Measurements from ENCODE around the gene STAT2.
"Not testable (repeated sequence)": the region's sequence is repeated elsewhere in the genome, so short reads cannot be mapped to it uniquely, and the experiment has no call there.

Gene STAT2

DNA sequence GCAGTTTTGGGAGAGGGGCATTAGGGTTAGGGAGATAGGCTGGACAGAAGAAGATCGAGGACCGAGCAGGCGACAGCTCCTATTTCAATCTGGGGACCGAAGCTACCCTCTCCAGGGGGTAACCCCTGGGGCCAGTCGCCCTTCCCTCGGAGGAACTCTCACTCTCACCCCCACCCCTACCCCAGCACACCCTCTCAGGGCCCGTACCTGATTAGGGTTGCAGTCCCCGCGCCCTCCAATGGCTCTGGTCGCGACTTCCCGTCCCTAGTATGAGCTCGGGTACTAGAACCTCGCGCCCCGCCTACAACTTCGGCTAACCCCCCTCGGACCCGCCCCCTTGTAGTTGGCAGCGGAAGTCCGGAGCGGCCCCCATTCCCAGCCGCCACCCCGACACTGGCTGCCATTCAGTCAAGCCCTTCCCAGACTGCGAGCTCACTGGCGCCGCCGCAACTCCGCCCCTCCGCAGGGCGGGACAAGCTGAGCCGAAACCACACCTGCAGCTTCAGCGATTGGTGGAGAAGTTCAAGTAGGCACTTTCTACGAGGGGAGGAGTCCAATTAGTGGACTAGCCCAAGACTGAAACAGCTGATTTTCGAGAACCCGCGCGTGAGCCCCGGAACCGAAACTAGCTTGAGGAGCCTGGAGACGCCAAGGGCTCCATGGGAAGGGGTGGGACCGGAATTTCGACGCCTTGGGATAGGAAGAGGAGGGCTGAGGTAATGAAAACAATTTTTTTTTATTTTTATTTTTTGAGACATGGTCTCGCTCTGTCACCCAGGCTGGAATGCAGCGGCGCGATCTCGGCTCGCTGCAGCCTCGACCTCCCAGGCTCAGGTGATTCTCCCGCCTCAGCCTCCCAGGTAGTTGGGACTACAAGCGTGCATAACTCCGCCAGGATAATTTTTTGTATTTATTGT lies at the start of gene STAT2:
Gene STAT2 (minus strand): TSS at position 257 of the 917 bp plus-strand sequence. CDS start 3,536 bp downstream, outside the sequence.
- DNase-seq (ENCODE audit: low read depth, low spot score): peak; percentile 99

DNA sequence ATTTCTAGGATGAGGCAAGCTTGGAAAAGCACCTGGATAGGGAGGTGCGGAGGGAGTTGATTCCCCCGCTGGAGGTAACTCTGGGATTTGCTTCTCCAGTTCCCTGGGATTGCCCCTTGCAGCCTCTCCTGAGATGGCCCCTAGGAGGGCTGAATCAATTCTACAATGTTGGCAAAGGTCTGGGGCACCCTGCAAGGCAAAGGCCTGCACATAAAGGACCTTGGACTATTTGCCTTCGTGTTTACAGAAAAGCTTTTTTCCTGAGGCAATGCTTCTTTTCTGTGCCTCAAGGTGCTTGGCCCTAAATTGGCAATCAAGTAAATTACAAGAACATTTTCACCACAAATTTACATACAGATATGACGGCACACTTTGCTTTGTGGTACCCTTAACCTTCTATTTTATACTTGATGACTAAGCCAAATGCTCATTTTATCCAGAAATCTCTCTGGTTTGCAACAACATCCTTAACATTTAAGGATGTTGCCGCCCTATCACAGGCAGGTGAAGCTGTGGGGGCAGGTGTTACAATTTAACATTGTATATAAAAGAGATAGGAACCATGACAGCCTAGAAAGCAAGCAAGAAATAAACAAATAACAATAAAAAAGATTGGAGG lies 49.0 kb upstream of the STAT2 start:
- no peak for DNase-seq (ENCODE audit: low read depth, low spot score)

DNA sequence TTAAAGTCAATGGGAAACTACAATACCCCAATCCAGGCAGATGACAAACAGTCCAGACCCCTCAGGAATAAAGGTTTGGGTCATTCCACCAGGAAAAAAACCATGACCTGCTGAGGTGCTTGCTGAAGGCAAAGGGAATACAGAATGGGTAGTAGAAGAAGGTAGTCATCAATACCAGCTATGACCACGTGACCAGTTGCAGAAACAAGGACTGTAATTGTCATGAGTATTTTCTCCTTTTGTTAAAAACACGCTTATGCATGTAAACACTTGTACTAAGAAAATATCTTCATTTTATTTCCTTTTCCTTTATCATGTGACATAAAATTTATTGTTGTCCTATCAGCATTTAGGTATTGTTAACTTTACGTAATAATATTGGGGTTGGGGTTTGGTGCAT lies 44.3 kb upstream of the STAT2 start:
- not testable (repeated sequence) for DNase-seq (ENCODE audit: low read depth, low spot score)

DNA sequence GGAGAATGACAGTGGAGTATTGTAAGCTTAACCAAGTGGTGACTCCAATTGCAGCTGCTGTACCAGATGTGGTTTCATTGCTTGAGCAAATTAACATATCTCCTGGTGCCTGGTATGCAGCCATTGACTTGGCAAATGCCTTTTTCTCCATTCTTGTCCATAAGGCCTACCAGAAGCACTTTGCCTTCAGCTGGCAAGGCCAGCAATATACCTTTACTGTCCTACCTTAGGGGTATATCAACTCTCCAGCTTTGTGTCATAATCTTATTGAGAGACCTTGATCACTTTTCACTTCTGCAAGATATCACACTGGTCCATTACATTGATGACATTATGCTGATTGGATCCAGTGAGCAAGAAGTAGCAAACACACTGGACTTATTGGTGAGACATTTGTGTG lies 41.7 kb upstream of the STAT2 start:
- DNase-seq (ENCODE audit: low read depth, low spot score): not testable (repeated sequence)

DNA sequence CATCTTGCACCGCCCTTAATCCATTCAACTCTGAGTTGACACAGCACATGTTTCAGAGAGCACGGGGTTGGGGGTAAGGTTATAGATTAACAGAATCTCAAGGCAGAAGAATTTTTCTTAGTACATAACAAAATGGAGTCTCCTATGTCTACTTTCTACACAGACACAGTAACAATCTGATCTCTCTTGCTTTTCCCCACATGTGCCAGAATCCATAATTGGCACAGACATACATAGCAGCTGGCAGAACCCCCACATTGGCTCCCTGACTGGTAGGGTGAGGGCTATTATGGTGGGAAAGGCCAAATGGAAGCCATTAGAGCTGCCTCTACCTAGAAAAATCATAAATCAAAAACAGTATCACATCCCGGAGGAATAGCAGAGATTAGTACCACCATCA lies 41.2 kb upstream of the STAT2 start:
- DNase-seq (ENCODE audit: low read depth, low spot score): not testable (repeated sequence)

DNA sequence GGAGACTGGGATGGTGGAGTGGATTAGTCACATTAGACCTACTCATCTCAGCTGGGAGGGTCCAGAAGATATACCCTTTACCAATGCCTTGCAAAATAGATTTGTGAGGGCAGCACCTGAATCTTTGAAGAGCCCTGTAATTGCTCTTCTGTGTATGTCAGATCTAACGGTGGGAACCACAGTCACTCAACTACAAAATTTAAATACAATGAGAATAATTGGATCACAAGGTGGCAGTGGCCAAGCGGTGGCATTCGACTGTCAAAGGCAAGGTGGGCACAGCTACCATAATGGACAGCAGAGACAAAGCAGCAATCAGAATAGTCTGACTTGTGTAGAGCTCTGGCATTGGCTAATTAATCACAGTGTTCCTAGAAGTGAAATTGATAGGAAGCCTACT lies 39.6 kb upstream of the STAT2 start:
- not testable (repeated sequence) for DNase-seq (ENCODE audit: low read depth, low spot score)

DNA sequence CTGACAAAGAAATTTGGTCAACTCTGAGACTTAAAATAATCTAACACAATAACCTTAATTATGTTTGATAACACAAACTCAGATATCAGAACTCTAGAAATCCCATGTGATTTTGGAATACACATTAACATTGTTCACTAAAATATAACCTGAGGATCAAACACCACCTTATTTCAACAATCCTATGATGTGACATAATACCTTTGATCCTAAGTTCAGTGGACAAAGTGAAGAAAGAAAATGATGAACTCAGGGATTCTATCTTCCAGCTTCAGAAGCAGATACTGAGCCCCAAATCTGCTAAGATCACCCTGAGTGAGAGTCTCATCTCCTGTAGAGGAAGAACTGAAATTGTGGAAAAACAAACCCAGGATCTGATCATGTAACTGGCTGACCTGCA lies 38.4 kb upstream of the STAT2 start:
- DNase-seq (ENCODE audit: low read depth, low spot score): no peak

DNA sequence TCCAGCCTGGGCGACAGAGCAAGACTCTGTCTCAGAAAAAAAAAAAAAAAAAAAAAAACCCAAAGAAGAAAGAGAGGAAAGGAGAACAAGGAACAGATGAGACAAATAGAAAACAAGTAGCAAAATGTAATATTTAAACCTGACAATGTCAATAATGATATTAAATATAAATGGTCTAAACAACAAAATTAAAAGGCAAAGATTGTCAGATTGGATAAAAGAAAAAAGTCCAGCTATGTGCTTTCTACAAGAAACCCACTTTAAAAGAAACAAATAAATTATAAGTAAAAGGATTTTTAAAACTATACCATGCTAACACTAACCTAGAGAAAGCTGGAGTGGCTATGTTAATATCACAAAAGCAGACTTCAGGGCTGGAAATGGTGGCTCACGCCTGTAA lies 32.4 kb upstream of the STAT2 start:
- DNase-seq (ENCODE audit: low read depth, low spot score): no peak

DNA sequence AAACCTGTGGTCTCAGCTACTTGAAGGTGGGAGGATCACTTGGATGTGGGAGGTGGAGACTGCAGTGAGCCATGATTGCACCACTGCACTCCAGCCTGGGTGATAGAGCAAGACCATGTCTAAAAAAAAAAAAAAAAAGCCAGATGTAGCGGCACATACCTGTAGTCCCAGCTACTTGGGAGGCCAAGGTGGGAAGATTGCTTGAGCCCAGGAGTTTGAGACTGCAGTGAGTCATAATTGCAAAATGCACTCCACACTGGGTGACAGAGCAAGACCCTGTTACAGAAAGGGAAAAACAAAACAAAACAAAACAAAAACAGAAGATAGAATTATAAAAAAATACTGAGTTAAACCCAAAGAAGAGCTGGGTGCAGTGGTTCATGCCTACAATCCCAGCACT lies 31.8 kb upstream of the STAT2 start:
- DNase-seq (ENCODE audit: low read depth, low spot score): no peak

DNA sequence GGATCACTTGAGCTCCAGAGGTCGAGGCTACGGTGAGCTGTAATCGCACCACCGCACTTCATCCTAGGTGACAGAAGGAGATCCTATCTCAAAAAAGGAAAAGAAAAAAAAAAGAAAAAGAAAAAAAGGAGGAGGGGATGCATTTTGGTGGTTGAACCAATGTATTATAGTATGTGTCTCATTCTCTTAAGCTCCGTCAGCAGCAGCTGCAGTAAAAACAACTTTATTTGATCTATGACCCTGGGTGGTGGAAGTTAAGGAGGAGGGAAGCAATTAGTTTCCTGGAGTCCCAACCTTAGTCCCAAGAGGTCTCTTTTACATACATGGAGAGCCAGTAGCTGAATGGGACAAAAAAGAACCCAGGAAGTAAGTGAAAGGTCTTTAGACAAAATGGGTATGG lies 29.5 kb upstream of the STAT2 start:
- no peak for DNase-seq (ENCODE audit: low read depth, low spot score)

DNA sequence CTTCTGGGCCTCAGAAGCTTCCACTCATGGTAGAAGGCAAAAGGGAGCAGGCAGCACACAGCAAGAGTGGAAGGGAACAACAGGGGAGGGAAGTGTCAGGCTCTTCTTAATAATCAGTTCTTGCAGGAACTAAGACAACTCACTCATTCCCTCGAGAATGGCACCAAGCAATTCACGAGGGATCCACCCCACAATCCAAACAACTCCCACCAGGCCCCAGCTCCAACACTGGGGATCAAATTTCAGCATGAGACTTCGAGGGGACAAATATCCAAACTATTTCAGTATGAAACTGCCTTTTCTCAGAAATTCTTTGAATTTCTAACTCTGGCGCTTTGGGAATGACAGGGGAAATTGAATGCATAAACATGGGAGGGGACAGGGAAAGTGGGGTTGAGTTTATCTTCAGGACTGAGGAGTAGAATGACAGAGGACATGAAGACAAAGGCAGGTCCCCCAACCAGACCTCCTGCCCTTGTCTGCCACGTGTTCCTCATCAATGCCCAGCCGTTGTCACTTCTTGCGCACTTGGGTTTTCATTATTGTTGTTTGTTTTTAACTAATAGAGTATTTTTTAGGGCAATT lies 27.3 kb upstream of the STAT2 start:
- DNase-seq (ENCODE audit: low read depth, low spot score): no peak

DNA sequence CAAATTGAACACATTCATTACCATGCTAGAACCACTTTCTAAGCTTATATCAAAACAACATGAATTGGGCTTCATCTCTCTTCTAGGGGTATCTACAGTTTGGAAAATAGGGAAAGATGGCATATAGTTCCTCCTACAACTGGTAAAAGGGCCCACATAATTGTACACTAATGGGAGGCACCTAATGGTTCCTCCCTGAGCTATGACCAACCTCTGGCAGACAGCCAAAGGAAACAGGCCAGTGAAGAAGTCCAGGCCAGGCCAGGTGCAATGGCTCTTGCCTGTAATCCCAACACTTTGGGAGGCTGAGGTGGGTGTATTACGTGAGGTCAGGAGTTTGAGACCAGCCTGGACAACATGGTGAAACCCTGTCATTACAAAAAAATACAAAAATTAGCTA lies 26.0 kb upstream of the STAT2 start:
- no peak for DNase-seq (ENCODE audit: low read depth, low spot score)

DNA sequence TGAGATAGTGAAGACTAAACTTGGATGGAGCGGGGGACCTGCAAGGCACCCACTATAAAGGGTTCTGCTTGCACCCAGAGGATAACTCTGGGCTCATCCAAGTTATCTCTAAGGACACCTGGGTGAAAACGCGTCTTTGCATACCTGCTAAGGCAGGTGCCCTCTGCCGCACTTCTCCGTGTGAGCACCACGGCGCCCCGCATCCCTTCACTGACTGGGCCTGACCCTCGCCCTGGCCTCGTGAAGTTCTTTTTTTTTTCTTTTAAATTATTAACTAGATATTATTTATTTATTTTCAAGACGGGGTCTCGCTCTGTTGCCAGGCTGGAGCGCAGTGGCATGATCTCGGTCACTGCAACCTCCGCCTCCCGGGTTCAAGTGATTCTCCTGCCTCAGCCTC lies 22.7 kb upstream of the STAT2 start:
- no peak for DNase-seq (ENCODE audit: low read depth, low spot score)

DNA sequence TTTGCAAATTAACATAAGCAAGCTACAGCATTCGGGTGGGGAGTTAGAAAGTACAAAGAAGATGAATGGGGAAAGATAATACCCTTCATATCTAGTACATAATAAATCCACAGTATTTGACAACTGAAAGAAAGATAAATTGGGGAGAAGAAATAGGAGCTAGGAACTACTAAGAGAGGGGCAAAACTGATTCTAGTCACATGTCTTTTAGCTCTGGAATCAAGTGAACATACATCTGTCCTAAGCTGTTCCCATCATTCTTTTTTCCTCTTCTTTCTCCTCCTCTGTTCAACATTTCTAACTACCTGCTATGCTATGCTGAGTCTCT lies 18.0 kb upstream of the STAT2 start:
- no peak for DNase-seq (ENCODE audit: low read depth, low spot score)

DNA sequence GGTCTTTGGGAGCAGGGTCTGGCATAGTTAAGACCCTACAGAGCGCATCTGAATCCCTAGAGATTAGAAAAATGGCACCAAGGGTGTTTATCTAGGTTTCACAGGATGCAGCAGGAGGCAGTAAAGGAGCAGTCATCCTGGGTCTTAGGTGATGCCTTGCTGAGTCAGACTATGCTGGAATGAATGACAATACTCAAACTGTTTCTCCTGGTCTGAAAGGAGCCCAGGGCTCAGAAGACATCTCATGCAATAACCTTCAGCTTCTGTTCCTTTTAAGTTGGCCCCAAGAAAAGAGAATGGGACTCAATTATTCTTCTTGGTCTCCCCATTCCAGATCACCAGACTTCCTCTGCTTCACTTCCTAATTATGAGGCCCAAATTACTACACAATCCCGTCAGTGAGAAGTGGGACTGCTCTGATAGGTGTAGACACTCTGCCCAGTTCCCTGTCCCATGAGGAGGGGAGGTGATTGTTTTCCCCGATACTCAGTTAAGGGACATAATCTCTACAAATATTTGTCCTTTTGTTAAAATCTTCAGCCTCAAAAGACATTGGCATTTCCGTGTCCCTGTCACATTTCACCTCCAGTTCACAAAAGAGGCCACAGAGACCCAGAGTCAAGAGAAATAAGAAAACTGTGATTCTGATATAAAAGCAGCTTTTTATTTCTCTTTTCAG lies 17.5 kb upstream of the STAT2 start:
- no peak for DNase-seq (ENCODE audit: low read depth, low spot score)

DNA sequence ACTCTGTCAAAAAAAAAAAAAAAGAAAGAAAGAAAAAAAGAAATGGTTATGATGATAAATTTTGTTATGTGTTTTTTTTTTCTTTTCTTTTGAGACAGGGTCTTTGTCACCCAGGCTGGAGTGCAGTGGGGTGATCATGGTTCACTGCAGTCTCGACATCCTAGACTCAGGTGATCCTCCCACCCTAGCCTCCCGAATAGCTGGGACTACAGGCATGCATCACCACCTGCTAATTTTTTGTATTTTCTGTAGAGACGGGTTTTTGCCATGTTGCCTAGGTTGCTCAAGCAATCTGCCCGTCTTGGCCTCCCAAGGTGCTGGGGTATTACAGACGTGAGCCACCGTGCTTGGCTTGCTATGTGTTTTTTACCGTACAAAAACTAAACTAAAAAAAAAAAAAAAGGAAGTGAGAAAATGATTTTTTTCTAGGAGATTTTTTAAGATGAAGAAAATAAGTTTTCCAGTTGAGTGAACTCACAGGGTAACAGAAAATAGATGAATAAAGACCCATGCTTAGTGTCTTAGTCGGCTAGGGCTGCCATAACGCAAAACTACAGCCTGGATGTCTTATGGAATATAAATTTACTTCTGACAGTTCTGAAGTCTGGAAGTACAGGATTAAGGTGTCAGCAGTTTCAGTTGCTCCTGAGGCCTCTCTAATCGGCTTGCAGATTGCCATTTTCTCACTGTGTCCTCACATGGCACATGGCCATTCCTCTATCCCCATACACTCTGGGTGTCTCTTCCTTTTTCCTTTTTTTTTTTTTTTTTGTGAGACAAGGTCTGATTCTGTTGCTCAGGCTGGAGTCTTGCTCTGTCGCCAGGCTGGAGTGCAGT lies 15.9 kb upstream of the STAT2 start:
- no peak for DNase-seq (ENCODE audit: low read depth, low spot score)

DNA sequence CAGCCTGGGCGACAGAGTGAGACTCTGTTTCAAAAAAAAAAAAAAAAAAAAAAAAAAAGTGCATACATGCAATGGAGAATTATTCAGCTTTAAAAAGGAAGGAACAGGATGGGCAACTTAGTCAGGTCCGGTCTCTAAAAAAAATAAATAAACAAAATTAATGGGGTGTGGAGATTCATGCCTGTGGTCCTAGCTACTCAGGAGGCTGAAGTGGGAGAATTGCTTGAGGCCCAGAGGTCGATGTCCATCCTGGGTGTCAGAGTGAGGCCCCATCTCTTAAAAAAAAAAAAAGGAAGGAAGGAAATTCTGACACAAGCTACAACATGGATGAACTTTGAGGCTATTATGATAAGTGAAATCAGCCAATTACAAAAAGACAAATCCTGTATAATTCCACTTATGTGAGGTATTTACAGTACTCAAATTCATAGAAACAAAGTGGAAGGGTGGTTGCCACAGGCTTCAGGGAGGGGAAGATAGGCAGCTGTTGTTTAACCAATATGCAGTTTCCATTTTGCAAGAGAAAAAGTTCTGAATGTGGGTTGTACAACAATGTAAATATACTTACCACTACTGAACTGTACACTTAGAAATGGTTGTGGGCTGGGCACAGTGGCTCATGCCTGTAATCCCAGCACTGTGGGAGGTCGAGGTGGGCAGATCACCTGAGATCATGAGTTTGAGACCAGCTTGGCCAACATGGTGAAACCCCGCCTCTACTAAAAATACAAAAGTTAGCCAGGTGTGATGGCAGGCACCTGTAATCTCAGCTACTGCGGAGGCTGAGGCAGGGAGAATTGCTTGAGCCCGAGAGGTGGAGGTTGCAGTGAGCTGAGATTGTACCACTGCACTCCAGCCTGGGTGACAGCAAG lies 15.1 kb upstream of the STAT2 start:
- DNase-seq (ENCODE audit: low read depth, low spot score): no peak

DNA sequence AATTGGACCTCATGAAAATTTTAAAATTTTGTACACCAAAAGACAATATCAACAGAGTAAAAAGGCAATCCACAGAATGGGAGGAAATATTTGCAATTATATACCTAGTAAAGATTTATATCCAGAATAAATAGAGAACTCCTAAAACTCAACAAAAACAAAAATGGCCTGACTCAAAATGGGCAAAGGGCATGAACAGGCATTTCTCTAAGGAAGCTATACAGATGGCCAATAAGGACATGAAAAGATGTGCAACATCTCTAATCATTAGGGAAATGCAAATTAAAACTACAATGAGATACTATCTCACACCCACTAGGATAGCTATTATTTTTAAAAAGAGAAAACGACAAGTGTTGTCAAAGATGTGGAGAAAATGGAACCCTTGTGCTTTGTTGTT lies 13.6 kb upstream of the STAT2 start:
- DNase-seq (ENCODE audit: low read depth, low spot score): no peak

DNA sequence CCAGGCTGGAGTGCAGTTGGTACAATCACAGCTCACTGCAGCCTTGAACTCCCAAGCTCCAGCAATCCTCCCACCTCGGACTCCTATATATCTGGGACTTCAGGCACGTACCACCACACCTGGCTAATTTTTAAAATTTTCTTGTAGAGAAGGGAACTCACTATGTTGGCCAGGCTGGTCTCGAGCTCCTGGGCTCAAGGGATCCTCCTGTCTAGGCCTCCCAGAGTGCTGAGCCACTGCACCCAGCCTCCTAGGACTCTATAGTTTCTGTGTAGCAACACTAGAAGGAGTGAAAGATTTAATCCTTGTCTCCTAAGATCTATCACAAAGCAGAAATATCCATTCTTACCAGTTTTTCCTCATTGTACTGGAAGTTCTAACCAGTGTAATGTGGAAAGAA lies 7.0 kb upstream of the STAT2 start:
- DNase-seq (ENCODE audit: low read depth, low spot score): no peak
